Measurements from ENCODE around the gene ZNRD2. TPM values are rescaled to one million over a fixed set of nuclear protein-coding genes. Genes with fewer than 3 reads are reported as not detected.

The ZNRD2 gene
- total RNA-seq, 1 experiment from 2014 or later = 70.9 TPM

DNA sequence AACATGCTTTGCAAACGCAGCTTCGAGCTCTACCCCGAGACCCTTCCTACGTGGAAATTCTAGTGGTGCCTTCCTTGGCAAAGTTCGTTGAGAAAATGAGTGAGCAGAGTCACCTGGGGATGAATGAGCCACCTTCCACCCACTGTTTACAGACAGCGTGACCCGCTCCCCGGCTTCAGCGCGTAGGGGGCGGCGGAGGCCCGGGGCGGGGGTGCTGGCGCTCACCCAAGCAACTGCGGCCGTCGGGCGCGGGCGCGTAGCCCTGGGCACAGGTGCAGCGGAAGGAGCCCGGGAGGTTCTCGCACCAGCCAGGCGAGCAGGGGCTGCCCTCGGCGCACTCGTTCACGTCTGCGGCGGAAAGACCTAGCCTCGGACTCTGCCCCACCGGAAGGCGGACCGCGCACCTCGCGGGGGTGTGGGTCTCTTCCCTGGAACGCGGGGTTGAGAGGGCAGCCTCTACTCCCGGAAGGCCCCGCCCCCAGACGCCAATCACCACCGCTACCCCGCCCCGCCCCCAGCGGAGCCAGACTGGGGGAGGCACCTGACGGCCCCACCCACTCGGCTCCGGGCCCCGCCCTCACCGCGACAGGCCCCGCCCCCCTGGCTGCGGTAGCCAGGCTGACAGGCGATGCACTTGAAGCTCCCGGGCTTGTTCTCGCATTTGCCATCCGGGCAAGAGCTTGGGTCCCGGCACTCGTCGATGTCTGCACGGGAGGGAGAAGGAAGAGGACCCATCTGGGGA lies 23.9 kb upstream of the ZNRD2 start:
- Mint-ChIP-seq H3K27me3 (ENCODE audit: low read depth) (peaks cover 95% of the 10 kb centered on the region), H3K4me3 (peak overlapping the region; percentile 66), H3K4me1 (peaks cover 18% of the 10 kb centered on the region), H3K36me3 (no peaks in the 10 kb centered on the region), H3K27ac (no peak overlapping the region), H3K9me3 (no peaks in the 10 kb centered on the region)
- peak; percentile 78 for ATAC-seq
- DNase-seq (ENCODE audit: low spot score) = peak; percentile 99
- CTCF ChIA-PET = interaction anchor here (0.6 to 10.3 kb wide), 17 partner anchors 8 to 1646 kb away, joined by 3 to 270 read pairs (median 4); partner anchors contain the start of genes FAM89B, LTBP3 and ZNRD2
- TF ChIP-seq ZNF396 (CRISPR knock-in tag; IDR thresholded peaks at IDR 0.05; ENCODE audit: borderline replicate concordance) (no peak), ZNF232 (CRISPR knock-in tag; IDR thresholded peaks at IDR 0.05) (0 out of 2 replicates have a peak, but pooled peaks have one; percentile 41), IRF2 (CRISPR knock-in tag; IDR thresholded peaks at IDR 0.05; ENCODE audit: borderline replicate concordance, low read depth) (no peak), ZNF121 (CRISPR knock-in tag; IDR thresholded peaks at IDR 0.05) (no peak), KAT7 (CRISPR knock-in tag; IDR thresholded peaks at IDR 0.05; ENCODE audit: borderline replicate concordance) (no peak), SP1 (CRISPR knock-in tag; conservative IDR thresholded peaks at IDR 0.05) (peak; percentile 70; the same call in 1 of the 2 replicates), PRRX2 (CRISPR knock-in tag; IDR thresholded peaks at IDR 0.05) (no peak)
- TF ChIP-seq, protein P1, sequence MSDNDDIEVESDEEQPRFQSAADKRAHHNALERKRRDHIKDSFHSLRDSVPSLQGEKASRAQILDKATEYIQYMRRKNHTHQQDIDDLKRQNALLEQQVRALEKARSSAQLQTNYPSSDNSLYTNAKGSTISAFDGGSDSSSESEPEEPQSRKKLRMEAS (CRISPR knock-in tag; IDR thresholded peaks at IDR 0.05) = peak; percentile 37
- TF ChIP-seq, protein P2, sequence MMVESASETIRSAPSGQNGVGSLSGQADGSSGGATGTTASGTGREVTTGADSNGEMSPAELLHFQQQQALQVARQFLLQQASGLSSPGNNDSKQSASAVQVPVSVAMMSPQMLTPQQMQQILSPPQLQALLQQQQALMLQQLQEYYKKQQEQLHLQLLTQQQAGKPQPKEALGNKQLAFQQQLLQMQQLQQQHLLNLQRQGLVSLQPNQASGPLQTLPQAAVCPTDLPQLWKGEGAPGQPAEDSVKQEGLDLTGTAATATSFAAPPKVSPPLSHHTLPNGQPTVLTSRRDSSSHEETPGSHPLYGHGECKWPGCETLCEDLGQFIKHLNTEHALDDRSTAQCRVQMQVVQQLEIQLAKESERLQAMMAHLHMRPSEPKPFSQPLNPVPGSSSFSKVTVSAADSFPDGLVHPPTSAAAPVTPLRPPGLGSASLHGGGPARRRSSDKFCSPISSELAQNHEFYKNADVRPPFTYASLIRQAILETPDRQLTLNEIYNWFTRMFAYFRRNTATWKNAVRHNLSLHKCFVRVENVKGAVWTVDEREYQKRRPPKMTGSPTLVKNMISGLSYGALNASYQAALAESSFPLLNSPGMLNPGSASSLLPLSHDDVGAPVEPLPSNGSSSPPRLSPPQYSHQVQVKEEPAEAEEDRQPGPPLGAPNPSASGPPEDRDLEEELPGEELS (CRISPR knock-in tag; IDR thresholded peaks at IDR 0.05) = no peak
- TF ChIP-seq, protein P3, sequence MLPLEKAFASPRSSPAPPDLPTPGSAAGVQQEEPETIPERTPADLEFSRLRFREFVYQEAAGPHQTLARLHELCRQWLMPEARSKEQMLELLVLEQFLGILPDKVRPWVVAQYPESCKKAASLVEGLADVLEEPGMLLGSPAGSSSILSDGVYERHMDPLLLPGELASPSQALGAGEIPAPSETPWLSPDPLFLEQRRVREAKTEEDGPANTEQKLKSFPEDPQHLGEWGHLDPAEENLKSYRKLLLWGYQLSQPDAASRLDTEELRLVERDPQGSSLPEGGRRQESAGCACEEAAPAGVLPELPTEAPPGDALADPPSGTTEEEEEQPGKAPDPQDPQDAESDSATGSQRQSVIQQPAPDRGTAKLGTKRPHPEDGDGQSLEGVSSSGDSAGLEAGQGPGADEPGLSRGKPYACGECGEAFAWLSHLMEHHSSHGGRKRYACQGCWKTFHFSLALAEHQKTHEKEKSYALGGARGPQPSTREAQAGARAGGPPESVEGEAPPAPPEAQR (CRISPR knock-in tag; IDR thresholded peaks at IDR 0.05) = no peak
- TF ChIP-seq, protein P4, sequence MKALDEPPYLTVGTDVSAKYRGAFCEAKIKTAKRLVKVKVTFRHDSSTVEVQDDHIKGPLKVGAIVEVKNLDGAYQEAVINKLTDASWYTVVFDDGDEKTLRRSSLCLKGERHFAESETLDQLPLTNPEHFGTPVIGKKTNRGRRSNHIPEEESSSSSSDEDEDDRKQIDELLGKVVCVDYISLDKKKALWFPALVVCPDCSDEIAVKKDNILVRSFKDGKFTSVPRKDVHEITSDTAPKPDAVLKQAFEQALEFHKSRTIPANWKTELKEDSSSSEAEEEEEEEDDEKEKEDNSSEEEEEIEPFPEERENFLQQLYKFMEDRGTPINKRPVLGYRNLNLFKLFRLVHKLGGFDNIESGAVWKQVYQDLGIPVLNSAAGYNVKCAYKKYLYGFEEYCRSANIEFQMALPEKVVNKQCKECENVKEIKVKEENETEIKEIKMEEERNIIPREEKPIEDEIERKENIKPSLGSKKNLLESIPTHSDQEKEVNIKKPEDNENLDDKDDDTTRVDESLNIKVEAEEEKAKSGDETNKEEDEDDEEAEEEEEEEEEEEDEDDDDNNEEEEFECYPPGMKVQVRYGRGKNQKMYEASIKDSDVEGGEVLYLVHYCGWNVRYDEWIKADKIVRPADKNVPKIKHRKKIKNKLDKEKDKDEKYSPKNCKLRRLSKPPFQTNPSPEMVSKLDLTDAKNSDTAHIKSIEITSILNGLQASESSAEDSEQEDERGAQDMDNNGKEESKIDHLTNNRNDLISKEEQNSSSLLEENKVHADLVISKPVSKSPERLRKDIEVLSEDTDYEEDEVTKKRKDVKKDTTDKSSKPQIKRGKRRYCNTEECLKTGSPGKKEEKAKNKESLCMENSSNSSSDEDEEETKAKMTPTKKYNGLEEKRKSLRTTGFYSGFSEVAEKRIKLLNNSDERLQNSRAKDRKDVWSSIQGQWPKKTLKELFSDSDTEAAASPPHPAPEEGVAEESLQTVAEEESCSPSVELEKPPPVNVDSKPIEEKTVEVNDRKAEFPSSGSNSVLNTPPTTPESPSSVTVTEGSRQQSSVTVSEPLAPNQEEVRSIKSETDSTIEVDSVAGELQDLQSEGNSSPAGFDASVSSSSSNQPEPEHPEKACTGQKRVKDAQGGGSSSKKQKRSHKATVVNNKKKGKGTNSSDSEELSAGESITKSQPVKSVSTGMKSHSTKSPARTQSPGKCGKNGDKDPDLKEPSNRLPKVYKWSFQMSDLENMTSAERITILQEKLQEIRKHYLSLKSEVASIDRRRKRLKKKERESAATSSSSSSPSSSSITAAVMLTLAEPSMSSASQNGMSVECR (CRISPR knock-in tag; IDR thresholded peaks at IDR 0.05; ENCODE audit: borderline replicate concordance) = no peak
- TF ChIP-seq, protein P5, sequence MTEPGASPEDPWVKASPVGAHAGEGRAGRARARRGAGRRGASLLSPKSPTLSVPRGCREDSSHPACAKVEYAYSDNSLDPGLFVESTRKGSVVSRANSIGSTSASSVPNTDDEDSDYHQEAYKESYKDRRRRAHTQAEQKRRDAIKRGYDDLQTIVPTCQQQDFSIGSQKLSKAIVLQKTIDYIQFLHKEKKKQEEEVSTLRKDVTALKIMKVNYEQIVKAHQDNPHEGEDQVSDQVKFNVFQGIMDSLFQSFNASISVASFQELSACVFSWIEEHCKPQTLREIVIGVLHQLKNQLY (CRISPR knock-in tag; IDR thresholded peaks at IDR 0.05) = no peak
- POLR2A ChIA-PET = no interaction called here

DNA sequence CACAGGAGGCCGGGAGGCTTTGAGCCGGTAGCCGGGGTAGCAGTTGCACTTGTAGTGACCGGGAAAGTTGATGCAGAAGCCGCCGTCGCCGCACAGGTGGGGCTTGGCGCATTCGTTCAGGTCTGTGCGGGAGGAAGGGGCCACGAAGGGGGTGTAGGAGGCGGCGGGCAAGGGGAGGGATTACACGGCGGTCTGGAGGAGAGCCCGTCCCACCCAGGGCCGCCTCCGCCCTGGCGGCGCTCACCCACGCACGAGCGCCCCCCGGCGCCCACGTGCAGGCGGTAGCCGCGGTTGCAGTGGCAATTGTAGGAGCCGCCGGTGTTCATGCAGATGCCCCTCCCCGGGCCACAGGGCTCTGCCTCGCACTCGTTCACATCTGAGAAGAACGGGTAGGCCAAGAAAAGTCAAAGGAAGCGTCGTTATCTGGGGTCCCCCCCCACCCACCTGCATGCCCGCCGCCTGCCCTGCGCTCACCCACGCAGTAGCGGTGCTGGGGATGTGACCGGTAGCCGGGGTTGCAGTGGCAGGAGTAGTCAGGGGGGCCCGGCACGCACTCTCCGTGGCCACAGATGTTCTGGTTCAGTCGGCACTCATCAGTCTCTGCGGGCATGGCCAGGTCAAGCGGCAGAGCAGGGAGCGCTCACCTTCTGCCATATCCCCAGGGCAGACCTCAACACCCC lies 22.7 kb upstream of the ZNRD2 start:
- Mint-ChIP-seq H3K27me3 (ENCODE audit: low read depth) (peaks cover 98% of the 10 kb centered on the region), H3K4me1 (peaks cover 29% of the 10 kb centered on the region), H3K36me3 (no peaks in the 10 kb centered on the region), H3K4me3 (peak overlapping the region; percentile 16; the same call in 1 of the 2 replicates), H3K27ac (no peak overlapping the region), H3K9me3 (no peaks in the 10 kb centered on the region)
- TF ChIP-seq, protein P6, sequence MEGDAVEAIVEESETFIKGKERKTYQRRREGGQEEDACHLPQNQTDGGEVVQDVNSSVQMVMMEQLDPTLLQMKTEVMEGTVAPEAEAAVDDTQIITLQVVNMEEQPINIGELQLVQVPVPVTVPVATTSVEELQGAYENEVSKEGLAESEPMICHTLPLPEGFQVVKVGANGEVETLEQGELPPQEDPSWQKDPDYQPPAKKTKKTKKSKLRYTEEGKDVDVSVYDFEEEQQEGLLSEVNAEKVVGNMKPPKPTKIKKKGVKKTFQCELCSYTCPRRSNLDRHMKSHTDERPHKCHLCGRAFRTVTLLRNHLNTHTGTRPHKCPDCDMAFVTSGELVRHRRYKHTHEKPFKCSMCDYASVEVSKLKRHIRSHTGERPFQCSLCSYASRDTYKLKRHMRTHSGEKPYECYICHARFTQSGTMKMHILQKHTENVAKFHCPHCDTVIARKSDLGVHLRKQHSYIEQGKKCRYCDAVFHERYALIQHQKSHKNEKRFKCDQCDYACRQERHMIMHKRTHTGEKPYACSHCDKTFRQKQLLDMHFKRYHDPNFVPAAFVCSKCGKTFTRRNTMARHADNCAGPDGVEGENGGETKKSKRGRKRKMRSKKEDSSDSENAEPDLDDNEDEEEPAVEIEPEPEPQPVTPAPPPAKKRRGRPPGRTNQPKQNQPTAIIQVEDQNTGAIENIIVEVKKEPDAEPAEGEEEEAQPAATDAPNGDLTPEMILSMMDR (IDR thresholded peaks at IDR 0.05) = peak; percentile 41; the same call in 1 of the 2 replicates
- TF ChIP-seq, protein P7, sequence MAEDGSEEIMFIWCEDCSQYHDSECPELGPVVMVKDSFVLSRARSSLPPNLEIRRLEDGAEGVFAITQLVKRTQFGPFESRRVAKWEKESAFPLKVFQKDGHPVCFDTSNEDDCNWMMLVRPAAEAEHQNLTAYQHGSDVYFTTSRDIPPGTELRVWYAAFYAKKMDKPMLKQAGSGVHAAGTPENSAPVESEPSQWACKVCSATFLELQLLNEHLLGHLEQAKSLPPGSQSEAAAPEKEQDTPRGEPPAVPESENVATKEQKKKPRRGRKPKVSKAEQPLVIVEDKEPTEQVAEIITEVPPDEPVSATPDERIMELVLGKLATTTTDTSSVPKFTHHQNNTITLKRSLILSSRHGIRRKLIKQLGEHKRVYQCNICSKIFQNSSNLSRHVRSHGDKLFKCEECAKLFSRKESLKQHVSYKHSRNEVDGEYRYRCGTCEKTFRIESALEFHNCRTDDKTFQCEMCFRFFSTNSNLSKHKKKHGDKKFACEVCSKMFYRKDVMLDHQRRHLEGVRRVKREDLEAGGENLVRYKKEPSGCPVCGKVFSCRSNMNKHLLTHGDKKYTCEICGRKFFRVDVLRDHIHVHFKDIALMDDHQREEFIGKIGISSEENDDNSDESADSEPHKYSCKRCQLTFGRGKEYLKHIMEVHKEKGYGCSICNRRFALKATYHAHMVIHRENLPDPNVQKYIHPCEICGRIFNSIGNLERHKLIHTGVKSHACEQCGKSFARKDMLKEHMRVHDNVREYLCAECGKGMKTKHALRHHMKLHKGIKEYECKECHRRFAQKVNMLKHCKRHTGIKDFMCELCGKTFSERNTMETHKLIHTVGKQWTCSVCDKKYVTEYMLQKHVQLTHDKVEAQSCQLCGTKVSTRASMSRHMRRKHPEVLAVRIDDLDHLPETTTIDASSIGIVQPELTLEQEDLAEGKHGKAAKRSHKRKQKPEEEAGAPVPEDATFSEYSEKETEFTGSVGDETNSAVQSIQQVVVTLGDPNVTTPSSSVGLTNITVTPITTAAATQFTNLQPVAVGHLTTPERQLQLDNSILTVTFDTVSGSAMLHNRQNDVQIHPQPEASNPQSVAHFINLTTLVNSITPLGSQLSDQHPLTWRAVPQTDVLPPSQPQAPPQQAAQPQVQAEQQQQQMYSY (CRISPR knock-in tag; IDR thresholded peaks at IDR 0.05) = no peak
- CTCF ChIA-PET = interaction anchor here (0.6 to 10.3 kb wide), 9 partner anchors 10 to 577 kb away, joined by 3 to 270 read pairs (median 7); partner anchors contain the start of genes FAM89B, LTBP3 and ZNRD2
- no peak; the same call in 1 of the 2 replicates for ATAC-seq
- peak; percentile 52 for DNase-seq (ENCODE audit: low spot score)
- POLR2A ChIA-PET = no interaction called here
